ENCODE measurements around the gene ADORA3.

GRCh38 chr1:111507411-111508201, 4.2 kb upstream of the ADORA3 start:
- TF ChIP-seq CTCF (IDR thresholded peaks at IDR 0.05) = no peak
- TF ChIP-seq POLR2A (IDR thresholded peaks at IDR 0.05) = peak; percentile 6 to 29
